ENCODE data around the gene YWHAH.

DNA sequence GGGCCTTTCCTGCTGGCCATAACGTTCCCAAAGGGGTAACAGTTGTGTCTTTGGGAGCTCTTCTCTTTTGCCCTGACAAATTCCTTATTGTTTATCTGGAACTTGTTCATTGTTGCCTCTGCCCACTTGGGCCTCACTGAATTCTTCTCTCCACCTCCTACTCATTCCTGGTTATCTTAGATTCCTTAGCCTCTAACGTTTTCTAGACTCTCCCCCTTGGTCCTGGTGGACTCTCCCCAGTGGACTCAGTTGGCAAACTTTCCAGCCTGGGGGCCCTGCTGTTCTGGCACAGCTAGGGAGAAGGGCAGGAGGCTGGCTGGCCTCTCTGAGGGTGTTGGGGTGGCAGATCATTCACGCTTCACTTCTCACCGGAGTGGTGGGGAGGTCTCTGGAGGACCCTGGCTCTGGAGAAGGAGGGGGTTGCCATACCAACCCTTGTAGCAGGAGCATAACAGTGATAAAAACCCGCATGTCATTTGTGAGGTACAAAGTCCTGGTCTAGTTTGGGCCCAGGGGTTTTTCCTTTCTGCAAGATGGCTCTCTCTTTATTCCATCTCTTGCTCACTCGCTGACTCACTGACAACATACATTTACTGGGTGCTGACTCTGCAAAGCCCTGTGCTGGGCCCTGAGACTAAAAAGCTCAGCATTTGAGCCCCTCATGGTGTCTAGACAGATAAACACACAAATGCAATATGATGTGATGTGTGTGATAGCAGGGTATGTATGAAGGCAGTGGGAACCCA, 39.7 kb downstream of the YWHAH start:
- TF ChIP-seq, protein P1, sequence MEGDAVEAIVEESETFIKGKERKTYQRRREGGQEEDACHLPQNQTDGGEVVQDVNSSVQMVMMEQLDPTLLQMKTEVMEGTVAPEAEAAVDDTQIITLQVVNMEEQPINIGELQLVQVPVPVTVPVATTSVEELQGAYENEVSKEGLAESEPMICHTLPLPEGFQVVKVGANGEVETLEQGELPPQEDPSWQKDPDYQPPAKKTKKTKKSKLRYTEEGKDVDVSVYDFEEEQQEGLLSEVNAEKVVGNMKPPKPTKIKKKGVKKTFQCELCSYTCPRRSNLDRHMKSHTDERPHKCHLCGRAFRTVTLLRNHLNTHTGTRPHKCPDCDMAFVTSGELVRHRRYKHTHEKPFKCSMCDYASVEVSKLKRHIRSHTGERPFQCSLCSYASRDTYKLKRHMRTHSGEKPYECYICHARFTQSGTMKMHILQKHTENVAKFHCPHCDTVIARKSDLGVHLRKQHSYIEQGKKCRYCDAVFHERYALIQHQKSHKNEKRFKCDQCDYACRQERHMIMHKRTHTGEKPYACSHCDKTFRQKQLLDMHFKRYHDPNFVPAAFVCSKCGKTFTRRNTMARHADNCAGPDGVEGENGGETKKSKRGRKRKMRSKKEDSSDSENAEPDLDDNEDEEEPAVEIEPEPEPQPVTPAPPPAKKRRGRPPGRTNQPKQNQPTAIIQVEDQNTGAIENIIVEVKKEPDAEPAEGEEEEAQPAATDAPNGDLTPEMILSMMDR (IDR thresholded peaks at IDR 0.05; ENCODE audit: insufficient read depth, low read length) = no peak
- TF ChIP-seq POLR2AphosphoS5 (IDR thresholded peaks at IDR 0.05; ENCODE audit: low read depth) (no peak), REST (IDR thresholded peaks at IDR 0.05; ENCODE audit: insufficient replicate concordance, low read depth) (no peak), GABPA (IDR thresholded peaks at IDR 0.05; ENCODE audit: low read depth) (no peak)

Data from HL-60 (cell line).